Prostate gland (tissue), 2 donors: Measurements from ENCODE around the gene SLC23A3. TPM values are rescaled to one million over a fixed set of nuclear protein-coding genes. Genes with fewer than 3 reads are reported as not detected.
A peak's percentile ranks its signal among the peaks of the same experiment; 100 is the strongest.

ENCODE experiments used
- DNase-seq: peaks from one replicate; pipeline ENCODE4 v3.0.0-alpha.2; 2019; ENCODE audit warnings: low spot score
- H3K27ac ChIP-seq, 2 donors: fragments of 200-600 bp; sonication (generic); 2 replicates each; pipeline ENCODE4 v1.5.1; 2017 to 2019
- H3K27me3 ChIP-seq: fragments of 200-600 bp; sonication (generic); replicated peaks from 2 replicates; pipeline ENCODE4 v1.5.1; 2019; ENCODE audit not compliant: insufficient read depth
- H3K36me3 ChIP-seq, 2 donors: fragments of 200-600 bp; sonication (generic); 1 replicate in 1 of 2; 2 replicates in 1 of 2; pipeline versions ENCODE4 v1.5.1 to v1.8.1; 2017 to 2019
- H3K4me1 ChIP-seq: fragments of 200-600 bp; sonication (generic); replicated peaks from 2 replicates; pipeline ENCODE4 v1.5.1; 2019
- H3K4me3 ChIP-seq, 2 donors: fragments of 200-600 bp; sonication (generic); 2 replicates each; pipeline ENCODE4 v1.5.1; 2017 to 2019
- H3K9me3 ChIP-seq: fragments of 200-600 bp; sonication (generic); 2 replicates; pipeline ENCODE4 v1.5.1; 2017
- CTCF ChIP-seq, 4 experiments: fragments of 200-600 bp in 2 of 4; fragments of 450-650 bp in 2 of 4; sonication (generic) in 2 of 4; IDR thresholded peaks; 1 replicate in 3 of 4; 2 replicates in 1 of 4; pipeline ENCODE4 v1.5.1; 2016 to 2019; ENCODE audit warnings: antibody characterized with exemption in 4 of 4, mild to moderate bottlenecking in 2 of 4, moderate library complexity in 2 of 4
- POLR2A ChIP-seq: fragments of 450-650 bp; IDR thresholded peaks from one replicate; pipeline ENCODE4 v1.6.1; 2016; ENCODE audit warnings: antibody characterized with exemption, mild to moderate bottlenecking
- POLR2AphosphoS5 ChIP-seq: sonication (generic); formaldehyde crosslinking; IDR thresholded peaks from one replicate; pipeline ENCODE4 v1.6.1; 2017; ENCODE audit warnings: antibody characterized with exemption
- WGBS: methylation state at CpG from one replicate; pipeline ENCODE4 v1.1.5; 2018; 5-methylcytosine and 5-hydroxymethylcytosine counted together
- intact Hi-C: fragments of 100-400 bp; cut with DNase I; formaldehyde crosslinking; loops from one replicate; pipeline ENCODE4 v1.14.2; 2022
- total RNA-seq, 2 donors: library from RNA; depleted of rRNA; stranded (reverse); fragments of >200 nt; gene quantifications; one replicate each; pipeline ENCODE4 v1.1.0, GENCODE V29; 2016

Gene SLC23A3
- total RNA-seq, 2 donors from 2014 or later, result 2.3 to 2.9 TPM

- H3K4me3 ChIP-seq, result peak within 1 kb of the TSS; percentile 70 to 77
- no peaks in the 10 kb centered on the region for H3K4me1 ChIP-seq
- peak; percentile 70 for TF ChIP-seq POLR2AphosphoS5
- TF ChIP-seq CTCF (IDR thresholded peaks at IDR 0.05), result peak; percentile 98 to 99 (median 98)
- TF ChIP-seq POLR2A, result peak; percentile 66
- WGBS, result under 1% methylated on average over 70 of the region's 70 CpGs
- DNase-seq, result peak; percentile 95
- no peaks in the 10 kb centered on the region for H3K36me3 ChIP-seq
- H3K9me3 ChIP-seq, result no peaks in the 10 kb centered on the region
- H3K27me3 ChIP-seq, result no peaks in the 10 kb centered on the region
- peak within 1 kb of the TSS; percentile 97 to 98 for H3K27ac ChIP-seq
- intact Hi-C loops, result loop anchor here (1.0 to 2.0 kb wide), 2 partner anchors 46 to 134 kb away; partner anchors contain the start of gene ZFAND2B
Observed at GRCh38 chr2:219160186-219161017, 9.4 kb downstream of the SLC23A3 start, which contains the start of gene NHEJ1. NHEJ1 (minus strand) TSS chr2:219160815; CDS start chr2:219158362, 2,453 bp downstream.

DNA sequence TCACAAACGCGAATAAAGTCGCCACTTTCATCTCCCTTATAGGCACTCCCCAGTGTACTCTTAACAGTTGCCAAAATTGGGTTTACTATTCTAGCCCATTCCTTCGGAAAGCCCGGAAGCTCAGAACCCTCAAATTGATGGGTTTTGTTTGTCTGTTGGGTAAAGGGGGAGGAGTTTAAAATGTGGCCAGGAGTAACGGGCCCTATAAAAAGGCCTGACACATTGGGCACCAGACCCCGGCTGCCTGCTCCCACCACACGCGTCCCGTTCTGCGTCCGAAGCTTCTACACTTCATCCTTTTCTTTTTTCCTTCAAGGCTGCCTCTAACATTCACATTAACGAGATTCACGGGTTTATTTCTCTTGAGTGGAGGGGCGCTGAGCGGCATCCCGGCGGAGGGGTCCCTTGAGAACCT lies 10.1 kb downstream of the SLC23A3 start:
- no peak for TF ChIP-seq CTCF (IDR thresholded peaks at IDR 0.05)
- no peak for TF ChIP-seq POLR2AphosphoS5
- no peak for TF ChIP-seq POLR2A
- intact Hi-C loops, result loop anchor here (1.0 to 5.0 kb wide), 3 partner anchors 47 to 488 kb away; partner anchors contain the start of gene ZFAND2B
- peak overlapping the region; percentile 97 to 98 for H3K27ac ChIP-seq
- no peaks in the 10 kb centered on the region for H3K36me3 ChIP-seq
- 5% methylated on average over 18 of the region's 18 CpGs for WGBS
- no peaks in the 10 kb centered on the region for H3K27me3 ChIP-seq
- H3K4me3 ChIP-seq, result peak overlapping the region; percentile 70 to 77
- H3K4me1 ChIP-seq, result no peaks in the 10 kb centered on the region
- no peaks in the 10 kb centered on the region for H3K9me3 ChIP-seq
- DNase-seq, result no peak

GRCh38 chr2:219158586-219158985 lies 11.2 kb downstream of the SLC23A3 start:
- no peak for TF ChIP-seq CTCF (IDR thresholded peaks at IDR 0.05)
- TF ChIP-seq POLR2AphosphoS5, result no peak
- no peak for TF ChIP-seq POLR2A
- Histone ChIP-seq H3K9me3 (no peaks in the 10 kb centered on the region), H3K27ac (no peak overlapping the region), H3K4me1 (no peaks in the 10 kb centered on the region), H3K36me3 (no peaks in the 10 kb centered on the region), H3K4me3 (no peak overlapping the region), H3K27me3 (no peaks in the 10 kb centered on the region)
- no peak for DNase-seq
- WGBS, result 51% methylated on average over 3 of the region's 3 CpGs
- intact Hi-C loops, result loop anchor here (5.0 kb wide), 1 partner anchor 489 kb away; no protein-coding TSS in a partner anchor

- no peaks in the 10 kb centered on the region for H3K36me3 ChIP-seq
- H3K4me1 ChIP-seq, result no peaks in the 10 kb centered on the region
- DNase-seq, result no peak
- TF ChIP-seq CTCF (IDR thresholded peaks at IDR 0.05), result no peak
- no peak for TF ChIP-seq POLR2A
- TF ChIP-seq POLR2AphosphoS5, result no peak
- no peak overlapping the region for H3K4me3 ChIP-seq
- intact Hi-C loops, result loop anchor here (5.0 kb wide), 1 partner anchor 489 kb away; no protein-coding TSS in a partner anchor
- 93% methylated on average over 4 of the region's 4 CpGs for WGBS
- no peaks in the 10 kb centered on the region for H3K9me3 ChIP-seq
- H3K27me3 ChIP-seq, result no peaks in the 10 kb centered on the region
- no peak overlapping the region for H3K27ac ChIP-seq
Observed at GRCh38 chr2:219158025-219158424, 11.8 kb downstream of the SLC23A3 start.
